Esophagus squamous epithelium (tissue), 4 donors: ENCODE data around the gene CAMK1G.

ENCODE experiments used
- POLR2A ChIP-seq, 4 donors: fragments of 450-650 bp; IDR thresholded peaks; one replicate each; pipeline ENCODE4 v1.6.1; 2017; ENCODE audit warnings: antibody characterized with exemption in 4 of 4, mild to moderate bottlenecking in 4 of 4, moderate library complexity in 3 of 4
- TF ChIP-seq, protein P1 (sequence below), 6 experiments: fragments of 450-650 bp in 4 of 6; fragments of 200-600 bp in 2 of 6; sonication (generic) in 2 of 6; IDR thresholded peaks; one replicate each; pipeline ENCODE4 v1.5.1; 2016 to 2019; ENCODE audit warnings: antibody characterized with exemption in 6 of 6, mild to moderate bottlenecking in 4 of 6, moderate library complexity in 4 of 6

DNA sequence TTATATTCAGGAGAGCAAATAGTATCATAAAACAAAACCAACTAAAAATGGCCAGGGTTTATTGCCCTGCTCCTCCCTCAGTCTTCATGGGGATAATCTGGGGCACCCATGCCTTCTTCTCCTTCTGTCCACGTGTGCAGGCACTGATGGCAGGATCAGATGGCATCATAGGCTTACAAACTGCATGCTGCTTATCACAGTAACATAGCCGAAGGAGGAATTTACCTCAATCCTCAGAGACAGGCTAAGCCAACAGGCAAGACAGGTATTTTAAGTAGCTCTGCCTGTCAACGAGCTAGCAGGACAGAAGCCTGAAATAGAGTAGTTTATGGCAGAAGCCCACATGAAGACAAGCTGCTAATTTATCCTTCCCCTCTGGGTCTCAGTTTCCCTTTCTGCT, 59.3 kb downstream of the CAMK1G start:
- TF ChIP-seq, protein P1, sequence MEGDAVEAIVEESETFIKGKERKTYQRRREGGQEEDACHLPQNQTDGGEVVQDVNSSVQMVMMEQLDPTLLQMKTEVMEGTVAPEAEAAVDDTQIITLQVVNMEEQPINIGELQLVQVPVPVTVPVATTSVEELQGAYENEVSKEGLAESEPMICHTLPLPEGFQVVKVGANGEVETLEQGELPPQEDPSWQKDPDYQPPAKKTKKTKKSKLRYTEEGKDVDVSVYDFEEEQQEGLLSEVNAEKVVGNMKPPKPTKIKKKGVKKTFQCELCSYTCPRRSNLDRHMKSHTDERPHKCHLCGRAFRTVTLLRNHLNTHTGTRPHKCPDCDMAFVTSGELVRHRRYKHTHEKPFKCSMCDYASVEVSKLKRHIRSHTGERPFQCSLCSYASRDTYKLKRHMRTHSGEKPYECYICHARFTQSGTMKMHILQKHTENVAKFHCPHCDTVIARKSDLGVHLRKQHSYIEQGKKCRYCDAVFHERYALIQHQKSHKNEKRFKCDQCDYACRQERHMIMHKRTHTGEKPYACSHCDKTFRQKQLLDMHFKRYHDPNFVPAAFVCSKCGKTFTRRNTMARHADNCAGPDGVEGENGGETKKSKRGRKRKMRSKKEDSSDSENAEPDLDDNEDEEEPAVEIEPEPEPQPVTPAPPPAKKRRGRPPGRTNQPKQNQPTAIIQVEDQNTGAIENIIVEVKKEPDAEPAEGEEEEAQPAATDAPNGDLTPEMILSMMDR (IDR thresholded peaks at IDR 0.05): no peak
- no peak for TF ChIP-seq POLR2A (IDR thresholded peaks at IDR 0.05)
